NOMO-1 treated with DMSO at 0.1 percent for 48 hours (cell line): ENCODE results near the gene ARFGEF3.
"Not testable (repeated sequence)": the region's sequence is repeated elsewhere in the genome, so short reads cannot be mapped to it uniquely, and the experiment has no call there.

ENCODE experiments used
- DNase-seq: peaks from one replicate; lab custom pipeline; 2025; ENCODE audit not compliant: unreplicated experiment; lab: John Stamatoyannopoulos, UW

Gene ARFGEF3

DNA sequence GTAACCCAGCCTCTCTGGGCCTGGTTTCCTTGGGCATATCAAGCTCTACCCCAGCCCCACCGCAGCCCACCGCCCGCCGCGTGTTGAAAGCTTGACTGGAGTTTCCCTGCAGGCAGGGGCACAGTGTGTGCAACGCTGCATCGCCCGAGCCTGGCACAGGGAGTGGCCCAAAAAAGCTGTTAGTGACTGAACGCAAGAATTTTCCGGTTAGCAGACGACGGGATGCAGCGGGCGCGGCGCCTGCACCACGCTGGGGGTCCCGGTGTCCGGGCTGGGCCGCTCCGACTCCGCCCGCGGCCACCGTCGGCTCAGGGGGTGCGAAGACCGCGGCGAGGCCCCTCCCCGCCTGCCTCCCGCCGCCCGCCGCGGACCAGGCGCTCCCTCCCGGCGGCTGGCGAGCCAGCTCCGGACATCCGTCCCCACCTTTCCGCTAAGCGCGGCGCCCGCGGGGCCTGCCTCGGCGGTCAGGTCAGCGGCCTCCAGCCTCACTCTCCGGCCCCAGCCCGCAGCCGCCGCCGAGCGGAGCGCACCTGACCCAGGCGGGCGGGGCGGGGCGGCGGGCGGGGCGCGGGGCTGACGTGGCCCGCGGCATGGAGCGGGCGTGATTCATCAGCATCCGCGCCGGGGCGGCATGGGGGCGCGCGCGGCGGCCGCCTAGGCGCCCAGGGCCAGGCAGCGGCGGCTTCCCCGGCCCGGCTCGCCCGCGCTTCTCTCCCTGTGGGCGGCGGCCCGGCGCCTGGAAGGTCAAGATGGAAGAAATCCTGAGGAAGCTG is at the start of gene ARFGEF3:
ARFGEF3 (plus strand) TSS at position 602 of the 773 bp plus-strand sequence; CDS start at position 750, 148 bp downstream.
- no peak for DNase-seq

- DNase-seq, result no peak
Observed at GRCh38 chr6:138113588-138114210, 48.0 kb upstream of the ARFGEF3 start.

- DNase-seq, result no peak
Observed at GRCh38 chr6:138115201-138115600, 46.5 kb upstream of the ARFGEF3 start.

- peak; percentile 66 for DNase-seq
Observed at GRCh38 chr6:138115877-138116660, 45.7 kb upstream of the ARFGEF3 start.

DNA sequence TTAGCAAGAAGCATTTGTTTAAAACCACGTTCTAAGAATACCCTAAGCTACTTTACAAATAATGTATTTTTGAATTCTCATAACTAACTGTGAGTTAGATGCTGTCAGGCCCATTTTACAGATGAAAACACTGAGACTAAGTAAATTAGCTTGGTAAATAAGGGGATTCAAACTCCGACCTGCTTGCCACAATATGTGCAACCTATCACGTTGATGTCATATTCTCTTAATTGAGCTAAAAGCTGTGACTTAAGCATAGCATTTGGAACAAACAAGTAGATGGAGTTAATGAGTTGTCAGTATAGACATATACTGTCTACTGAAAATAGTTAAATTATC is 45.1 kb upstream of the ARFGEF3 start:
- no peak for DNase-seq

DNA sequence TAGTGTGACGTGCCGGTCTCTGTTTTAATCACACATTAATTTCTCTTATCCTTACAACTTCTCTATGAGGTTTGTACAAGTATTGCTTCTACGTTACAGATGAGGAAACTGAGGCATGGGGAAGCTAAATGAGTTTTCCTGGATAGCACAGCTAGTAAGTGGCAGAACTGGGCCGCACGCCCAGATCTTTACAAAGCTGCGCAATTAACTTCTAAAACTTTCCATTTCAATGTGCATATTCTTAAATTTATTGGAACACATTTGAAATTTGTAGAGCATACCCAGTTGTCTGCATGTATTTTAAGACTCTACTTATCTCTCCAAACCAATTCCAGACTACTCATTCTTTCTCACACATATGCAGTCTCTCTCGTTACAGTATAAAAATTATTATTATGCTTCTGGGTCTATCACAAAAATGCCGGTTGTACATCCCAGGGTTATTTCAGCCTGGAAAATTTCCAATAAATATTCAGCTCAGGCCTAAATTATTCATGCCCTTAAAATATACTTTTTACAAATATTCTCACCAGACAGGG is 44.3 kb upstream of the ARFGEF3 start:
- no peak for DNase-seq

- DNase-seq, result not testable (repeated sequence)
Observed at GRCh38 chr6:138119229-138119628, 42.5 kb upstream of the ARFGEF3 start.

GRCh38 chr6:138119976-138120375 is 41.8 kb upstream of the ARFGEF3 start:
- no peak for DNase-seq

DNA sequence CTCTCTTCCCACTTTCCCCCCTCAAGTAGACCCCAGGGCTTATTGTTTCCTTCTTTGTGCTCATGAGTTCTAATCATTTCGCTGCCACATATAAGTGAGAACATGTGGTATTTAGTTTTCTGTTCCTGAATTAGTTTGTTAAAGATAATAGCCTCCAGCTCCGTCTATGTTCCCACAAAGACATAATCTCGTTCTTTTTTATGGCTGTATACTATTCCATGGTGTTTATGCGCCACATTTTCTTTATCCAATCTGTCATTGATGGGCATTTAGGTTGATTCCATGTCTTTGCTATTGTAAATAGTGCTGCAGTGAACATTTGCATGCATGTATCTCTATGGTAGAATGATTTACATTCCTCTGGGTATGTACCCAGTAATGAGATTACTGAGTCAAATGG is 37.6 kb upstream of the ARFGEF3 start:
- no peak for DNase-seq

DNA sequence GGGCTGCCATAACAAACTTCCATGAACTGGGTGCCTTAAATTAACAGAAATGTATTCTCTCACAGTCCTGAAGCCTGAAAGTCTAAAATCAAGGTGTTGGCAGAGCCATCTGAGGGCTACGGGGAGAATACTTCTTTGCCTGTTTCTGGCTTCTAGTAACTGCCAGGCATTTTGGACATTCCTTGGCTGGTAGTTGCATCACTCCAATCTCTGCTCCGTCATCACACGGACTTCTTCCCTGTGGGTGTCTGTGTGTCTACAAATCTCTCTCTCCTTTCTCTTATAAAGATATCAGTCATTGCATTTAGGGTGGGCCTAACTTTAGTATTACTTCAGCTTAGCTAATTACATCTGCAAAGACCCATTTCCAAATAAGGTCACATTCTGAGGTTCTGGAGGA is 33.6 kb upstream of the ARFGEF3 start:
- DNase-seq, result no peak

DNA sequence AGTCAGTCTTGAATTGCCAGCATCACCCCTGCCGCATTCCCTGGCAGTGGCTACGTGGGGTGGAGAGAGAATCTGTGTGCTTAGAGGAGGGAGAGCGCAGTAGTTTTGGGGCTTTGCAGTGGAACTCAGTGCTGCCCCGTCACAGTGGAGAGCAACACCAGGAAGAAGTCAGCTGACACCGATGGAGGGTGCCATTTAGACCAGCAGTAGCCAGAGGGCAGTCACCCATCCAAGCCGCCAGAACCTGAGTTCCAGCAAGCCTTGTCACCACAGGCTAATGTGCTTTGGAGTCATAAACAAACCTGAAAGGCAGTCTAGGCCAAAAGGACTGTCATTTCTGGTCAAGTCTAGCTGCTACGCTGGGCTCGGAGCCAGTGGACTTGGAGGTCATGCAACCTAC is 32.5 kb upstream of the ARFGEF3 start:
- DNase-seq, result no peak

- no peak for DNase-seq
Observed at GRCh38 chr6:138142806-138143205, 18.9 kb upstream of the ARFGEF3 start.

- peak; percentile 77 for DNase-seq
Observed at GRCh38 chr6:138145402-138145801, 16.3 kb upstream of the ARFGEF3 start.

DNA sequence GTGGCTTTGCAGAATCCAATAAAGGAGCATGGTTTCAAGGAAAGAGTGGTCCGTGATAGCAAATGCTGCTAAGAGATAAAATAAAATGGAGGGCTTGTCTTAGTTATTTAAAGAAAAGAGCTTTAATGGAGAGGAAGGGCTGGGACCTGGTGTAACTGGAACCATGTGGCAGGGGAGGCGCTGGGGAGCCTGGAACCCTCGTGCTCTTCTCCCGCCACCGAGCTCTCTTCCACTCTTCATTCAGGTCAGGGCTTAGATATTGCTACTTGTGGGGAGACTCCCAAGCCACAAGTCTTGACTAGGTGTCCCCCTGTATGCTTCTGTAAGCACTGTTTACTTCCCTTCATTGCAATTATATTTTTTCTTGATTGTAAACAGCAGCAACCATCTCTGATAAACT is 15.2 kb upstream of the ARFGEF3 start:
- no peak for DNase-seq

DNA sequence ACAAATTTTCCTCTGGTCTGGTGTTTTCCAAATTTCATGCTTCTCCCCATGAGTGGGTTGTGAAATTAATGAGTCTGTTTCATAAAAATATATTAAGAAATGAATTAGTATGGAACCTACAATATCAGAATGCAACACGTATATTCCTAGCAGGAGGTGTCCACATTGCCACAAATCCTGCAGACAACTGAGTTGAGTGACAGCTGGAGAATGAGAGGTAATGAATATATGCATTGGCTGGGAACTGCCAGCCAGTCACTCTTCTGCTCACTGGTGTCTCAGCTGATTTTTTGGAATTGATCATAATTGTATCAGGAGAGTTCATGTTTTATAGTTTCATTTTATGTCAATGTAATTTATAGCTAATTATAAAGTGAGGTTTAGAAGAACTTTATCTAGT is 6.3 kb upstream of the ARFGEF3 start:
- no peak for DNase-seq

DNA sequence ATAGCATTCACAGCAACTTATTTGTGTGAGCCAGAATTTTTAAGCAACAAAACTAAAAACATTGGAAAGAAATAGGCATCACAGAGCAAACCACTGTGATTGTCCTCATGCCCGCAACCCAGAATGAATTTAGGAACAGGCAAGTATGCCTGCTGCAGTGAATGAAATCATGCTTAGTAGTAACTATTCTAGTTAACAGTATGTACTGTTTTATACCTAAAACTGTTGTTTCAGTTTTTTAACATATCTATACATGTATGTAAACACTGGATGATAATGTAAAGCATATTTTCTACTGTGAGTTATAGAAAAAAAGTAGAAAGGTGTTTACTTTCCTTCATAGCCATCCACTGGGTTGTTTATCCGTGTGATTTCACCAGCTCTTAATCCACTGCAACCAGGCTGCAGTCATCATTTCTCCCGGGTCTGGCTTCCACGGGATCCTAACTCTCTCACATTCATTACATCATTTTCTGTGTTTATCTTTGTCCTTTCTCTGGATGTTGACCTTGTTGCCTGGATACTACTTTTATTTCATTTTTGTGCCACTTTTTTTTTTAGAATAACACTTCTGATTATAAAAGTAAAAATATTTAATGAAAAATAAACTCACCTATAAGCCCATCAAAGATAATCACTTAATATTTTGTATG is 3.6 kb upstream of the ARFGEF3 start:
- DNase-seq, result no peak

DNA sequence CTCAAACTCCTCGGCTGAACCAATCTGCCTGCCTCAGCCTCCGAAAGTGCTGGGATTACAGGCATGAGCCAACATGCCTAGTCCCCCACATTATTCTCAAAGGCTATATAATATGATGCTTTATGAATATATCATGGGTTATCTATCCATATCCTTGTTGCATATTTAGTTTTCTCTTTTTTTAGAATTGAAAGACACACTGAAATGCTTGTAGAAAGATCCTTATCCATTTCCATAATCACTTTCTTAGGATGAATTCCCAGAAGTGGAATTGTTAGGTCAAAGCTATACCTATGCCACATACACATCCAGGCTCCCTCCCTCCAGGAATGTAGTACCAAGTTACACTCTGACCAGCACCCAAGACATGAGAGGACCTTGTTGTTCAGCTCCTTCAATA is 2.5 kb upstream of the ARFGEF3 start:
- no peak for DNase-seq

- no peak for DNase-seq
Observed at GRCh38 chr6:138160329-138161087, 1.2 kb upstream of the ARFGEF3 start.

DNA sequence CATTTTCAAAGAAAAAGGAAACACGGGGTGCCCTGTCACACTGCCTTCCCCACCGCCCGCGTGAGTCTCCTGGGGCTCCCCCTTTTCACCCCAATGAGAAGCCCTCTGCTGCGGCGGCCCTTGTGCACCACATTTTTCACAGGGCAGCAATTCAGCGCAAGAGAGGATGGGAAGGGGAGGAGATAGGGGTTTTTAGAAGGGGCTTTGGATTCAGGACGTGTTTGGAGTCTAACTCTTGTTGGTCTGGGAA is 726 bp upstream of the ARFGEF3 start:
- DNase-seq, result no peak

- peak; percentile 4 for DNase-seq
Observed at GRCh38 chr6:138162111-138162954, 594 bp downstream of the ARFGEF3 start.
